NCI-H1417 treated with DMSO at 0.1 percent for 48 hours (cell line): ENCODE results near the gene PLCB1.
A peak's percentile ranks its signal among the peaks of the same experiment; 100 is the strongest.
"Not testable (repeated sequence)": the region's sequence is repeated elsewhere in the genome, so short reads cannot be mapped to it uniquely, and the experiment has no call there.

Experiments used
- DNase-seq: peaks from one replicate; lab custom pipeline; 2025; lab: John Stamatoyannopoulos, UW

Gene PLCB1

DNA sequence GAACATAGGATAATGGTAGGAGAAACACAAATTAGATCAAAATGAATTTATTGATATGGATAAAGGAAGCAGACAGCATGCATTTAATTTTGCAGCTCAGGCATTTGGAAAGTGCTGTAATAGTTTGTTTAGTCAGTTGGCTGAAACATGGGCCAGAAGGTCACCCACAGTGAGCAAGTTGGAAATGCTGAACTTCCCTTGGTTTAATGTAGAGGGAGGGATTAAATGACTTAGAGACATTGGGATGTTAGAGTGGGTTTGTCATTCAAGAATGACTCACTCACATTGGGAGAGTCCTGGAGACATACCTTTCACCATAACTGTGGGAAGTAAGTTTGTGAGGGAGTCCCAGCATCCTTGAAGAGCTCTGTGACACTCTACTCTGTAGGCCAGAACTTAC, 705.3 kb downstream of the PLCB1 start:
- no peak for DNase-seq

DNA sequence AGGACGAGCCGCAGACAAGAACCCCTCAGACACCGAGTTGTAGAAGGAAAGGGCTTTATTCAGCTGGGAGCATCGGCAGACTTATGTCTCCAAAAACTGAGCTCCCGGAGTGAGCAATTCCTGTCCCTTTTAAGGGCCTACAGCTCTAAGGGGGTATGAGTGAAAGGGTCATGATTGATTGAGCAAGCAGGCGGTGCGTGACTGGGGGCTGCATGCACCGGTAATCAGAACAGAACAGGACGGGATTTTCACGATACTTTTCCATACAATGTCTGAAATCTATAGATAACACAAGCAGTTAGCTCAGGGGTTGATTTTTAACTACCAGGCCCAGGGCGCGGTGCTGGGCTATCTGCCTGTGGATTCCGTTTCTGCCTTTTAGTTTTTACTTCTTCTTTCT, 710.5 kb downstream of the PLCB1 start:
- DNase-seq = no peak

DNA sequence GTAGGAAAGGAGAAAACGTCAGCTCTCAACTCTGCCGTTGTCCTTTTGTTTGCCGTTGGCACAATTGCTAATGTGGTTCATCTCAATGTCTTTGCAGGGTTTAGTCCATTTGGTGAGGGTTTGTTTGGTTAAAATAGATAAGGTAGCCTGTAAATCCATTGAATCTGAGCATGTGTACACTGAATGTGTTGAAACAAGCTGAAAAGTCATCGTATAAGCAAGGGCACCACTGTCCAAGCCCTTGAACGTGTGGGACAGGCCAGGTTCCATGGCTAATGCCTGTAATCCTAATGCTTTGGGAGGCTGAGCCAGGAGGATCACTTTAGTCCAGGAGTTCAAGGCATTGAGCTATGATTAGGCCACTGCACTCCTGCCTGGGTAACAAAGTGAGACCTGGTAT, 712.1 kb downstream of the PLCB1 start:
- DNase-seq = no peak

DNA sequence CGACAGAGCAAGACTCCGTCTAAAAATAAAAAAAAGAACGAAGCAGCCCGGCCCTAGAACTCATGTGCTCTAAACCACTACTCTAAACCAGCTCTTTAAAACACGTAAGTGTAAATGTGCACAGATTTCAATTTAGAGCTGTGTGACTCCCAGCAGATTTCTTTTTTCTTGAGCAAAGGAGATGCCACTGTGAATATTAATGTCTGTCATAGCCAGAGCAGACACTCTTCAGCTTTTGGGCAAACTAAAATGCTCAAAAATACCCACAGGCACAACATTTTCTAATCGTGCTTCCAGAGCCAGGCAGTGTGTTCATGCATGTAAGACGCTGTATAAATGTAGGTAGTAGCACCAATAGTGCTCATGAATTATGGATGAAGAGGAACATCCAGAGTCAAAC, 717.9 kb downstream of the PLCB1 start:
- DNase-seq = no peak

DNA sequence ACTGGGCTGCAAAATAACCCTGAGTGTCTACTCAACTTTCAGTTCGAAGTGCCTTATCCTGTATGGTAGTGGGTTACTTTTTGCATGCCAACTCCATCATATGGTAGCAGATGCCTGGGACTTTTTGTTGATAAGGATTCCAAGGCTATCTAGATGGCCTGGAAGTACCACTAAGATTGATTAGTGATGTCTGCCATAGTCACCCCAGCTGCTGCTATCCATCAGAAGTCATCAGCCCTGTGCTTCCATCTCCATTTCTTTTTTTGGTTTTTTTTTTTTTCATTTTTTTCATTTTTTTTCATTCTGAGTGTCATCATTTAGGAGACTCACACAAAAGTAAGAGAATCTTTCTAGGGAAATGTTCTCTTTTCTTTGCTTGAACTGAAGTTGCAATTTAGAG, 719.4 kb downstream of the PLCB1 start:
- DNase-seq = no peak

DNA sequence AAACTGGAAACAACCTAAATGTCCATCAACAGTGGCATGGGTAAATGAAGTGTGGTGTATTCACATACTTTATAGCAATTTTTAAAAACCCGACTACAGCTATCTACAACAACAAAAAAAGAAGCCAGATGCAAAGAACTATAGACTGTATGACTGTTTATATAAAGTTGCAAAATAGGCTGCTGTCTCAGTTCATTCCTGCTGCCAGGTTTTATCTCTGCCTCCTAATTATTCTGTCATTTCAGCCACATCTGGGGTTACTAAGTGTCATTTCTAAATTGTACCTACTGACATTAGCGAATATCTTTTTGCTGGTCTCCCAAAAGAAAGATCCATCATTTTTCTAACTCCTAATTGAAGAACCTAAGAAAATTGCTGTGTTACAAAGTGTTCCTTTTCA, 719.9 kb downstream of the PLCB1 start:
- DNase-seq = not testable (repeated sequence)

DNA sequence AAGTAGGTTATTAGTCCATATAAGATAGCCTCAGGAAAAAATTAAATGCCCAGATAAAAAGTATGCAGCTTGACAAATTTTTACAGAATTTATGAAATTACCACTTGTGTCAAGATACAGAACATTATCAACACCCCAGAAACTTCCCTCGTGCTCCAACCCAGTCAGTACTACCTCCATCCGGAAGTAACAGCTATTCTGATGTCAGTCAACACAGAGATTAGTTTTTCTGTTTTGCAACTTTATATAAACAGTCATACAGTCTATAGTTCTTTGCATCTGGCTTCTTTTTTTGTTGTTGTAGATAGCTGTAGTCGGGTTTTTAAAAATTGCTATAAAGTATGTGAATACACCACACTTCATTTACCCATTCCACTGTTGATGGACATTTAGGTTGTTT, 721.1 kb downstream of the PLCB1 start:
- not testable (repeated sequence) for DNase-seq

DNA sequence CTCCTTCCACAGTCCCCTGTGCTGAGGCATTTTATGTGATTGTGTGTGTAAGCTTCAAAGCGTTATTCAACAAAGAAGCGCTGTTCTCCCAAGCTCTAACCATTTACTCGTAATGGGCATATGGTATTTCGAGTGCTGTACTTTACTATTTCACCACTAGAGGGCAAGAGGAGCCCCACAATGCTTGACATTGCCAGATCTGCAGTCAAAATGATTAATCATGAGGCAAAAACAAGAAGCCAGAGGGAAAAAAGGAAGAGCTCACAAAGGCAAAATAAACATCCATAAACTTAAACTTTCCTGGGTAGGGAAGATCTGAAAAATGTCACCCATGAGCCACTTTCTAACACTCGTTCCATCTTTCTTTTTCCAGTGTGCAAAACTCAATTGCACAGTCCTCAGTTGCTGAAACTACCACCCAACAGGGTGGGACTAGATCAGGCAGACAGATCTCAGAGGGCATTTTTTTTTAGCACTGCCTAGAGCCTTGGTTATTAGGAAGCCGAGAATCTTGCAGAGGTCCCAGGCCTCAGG, 721.8 kb downstream of the PLCB1 start:
- peak; percentile 53 for DNase-seq

DNA sequence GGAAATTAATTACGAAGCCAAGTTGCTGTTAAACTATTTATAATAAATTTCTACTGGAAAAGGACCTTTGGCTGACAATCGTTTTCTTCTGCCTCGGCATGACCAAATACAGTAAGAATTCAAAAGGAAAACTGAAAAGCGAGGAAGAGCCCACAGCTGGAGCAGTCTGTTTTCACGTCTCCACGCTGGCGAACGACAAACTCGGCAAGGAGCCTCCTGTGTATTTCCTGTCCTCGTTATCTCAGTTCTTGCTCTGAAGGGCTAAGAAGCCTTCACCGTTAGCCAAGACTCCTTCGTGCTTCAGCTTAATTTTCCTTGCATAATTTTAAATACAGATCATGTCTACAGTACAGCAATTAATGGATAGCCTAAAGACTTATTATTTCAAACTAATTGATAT, 722.5 kb downstream of the PLCB1 start:
- no peak for DNase-seq

DNA sequence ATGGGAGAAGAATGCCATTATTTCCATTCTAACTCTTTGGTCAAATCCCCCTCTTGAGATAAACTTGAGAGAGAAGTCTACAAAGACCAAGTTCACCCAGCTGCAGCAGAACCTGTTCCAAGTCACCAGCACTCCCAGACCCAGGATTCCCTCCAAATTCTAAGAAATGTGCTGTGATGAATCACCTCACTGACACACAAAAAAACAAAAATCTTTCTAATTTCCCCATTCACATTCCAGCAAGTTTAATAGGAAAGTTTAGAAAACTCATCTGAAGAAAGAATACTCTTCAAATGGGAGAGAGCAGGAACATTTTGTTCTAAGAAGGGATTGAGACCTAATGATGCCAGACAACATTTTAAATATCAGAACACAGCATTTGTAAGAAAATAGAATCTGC, 723.2 kb downstream of the PLCB1 start:
- DNase-seq = no peak

DNA sequence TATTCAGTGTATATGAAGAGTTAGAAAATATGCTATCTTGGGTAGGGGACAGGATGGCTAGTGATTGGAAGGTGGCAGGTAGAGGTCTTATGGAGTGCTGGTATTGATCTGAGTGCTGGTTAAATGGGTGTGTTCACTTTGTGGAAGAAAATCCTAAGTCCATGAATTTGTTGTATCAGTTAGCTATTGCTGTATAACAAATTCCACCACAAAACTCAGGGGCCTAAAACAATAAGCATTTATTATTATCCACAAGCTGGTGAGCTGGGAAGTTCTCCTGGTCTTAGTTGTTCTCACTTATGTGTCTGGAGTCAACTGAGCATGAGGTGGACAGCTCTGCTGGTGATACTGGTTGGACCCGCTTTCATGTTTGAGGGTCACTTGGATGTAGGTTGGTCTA, 724.6 kb downstream of the PLCB1 start:
- DNase-seq = no peak

DNA sequence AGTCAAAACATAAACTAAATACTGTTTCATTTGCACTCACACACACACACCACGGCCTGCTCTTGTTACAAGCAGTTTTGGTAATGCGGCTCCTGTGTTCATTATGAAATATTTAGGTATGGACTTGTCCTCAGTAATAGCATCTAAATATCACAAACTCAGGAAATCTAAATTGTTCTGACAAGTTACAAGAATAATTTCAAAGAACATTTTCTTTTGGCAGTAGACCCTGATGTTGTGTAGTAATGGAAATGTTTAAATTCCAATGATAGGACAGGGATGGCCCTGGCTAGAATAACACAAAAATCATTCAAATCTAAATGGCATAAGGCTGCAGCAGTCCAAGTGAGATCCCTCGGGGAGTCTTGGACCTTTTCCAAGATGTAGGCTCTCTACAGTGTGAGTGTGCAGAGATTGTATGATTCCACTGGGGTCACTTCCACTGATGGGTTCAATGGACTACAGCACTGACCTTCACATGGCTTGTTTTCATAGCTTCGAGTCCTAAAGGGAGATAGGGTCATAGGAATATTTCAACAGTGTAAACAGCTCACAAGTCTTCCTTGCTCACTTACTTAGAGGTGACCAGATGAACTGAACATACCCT, 726.2 kb downstream of the PLCB1 start:
- DNase-seq = no peak

DNA sequence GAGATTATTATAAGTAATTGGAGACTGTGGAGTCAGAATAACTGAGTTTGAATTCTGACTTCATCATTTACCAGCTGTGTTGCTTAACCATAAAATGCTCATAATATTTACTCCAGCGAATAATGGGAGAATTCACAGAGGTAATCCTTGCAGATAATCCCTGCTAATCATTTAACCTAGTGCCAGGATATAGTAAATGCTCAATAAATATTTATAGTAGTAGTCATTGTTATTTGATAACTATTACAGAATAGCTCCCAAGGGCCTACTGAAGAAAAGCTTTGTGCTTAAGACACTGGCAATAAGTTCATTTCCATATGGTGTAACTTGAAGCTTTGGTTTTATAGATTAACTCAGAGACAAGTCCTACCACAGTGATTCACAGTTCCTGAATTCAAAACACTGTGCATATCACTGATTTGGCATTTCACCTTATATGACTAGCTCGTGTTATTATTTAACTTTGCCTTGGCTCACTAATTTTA, 728.0 kb downstream of the PLCB1 start:
- no peak for DNase-seq

DNA sequence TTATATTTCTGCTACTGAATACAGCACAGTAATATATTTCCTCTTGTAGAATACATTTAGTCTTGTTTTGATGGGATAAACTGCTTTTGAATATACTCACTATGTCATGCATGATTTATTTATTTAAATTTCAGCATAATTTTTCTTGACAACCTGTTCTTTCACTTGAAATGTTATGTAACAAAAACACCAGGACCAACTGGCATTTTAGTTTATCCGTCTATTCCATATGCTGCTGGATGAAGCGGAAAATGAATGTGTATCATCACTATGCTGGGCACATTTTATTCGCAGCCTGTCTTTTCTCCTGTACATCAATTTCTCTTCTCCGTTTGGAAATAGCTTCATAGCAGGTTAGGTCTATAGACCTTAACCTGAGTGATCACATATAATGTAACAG, 730.0 kb downstream of the PLCB1 start:
- DNase-seq = no peak

DNA sequence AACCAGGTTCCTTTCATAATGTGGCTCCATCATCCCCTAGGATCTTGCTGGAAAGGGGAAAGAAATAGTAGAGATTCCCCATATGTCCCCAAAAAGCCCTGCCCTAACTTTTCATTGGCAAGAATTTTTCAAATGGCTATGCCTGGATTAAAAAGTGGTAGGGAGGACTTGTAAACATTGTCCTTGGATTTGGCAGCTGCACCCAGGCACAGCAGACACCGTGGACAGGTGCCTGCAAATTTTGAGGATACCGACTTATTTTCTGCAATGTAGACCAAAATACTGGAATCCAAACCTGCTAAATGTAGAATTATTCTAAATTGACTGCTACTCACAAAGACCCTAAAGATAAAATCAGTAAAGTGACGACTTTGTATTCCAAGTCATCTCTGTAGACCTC, 733.6 kb downstream of the PLCB1 start:
- DNase-seq = no peak

DNA sequence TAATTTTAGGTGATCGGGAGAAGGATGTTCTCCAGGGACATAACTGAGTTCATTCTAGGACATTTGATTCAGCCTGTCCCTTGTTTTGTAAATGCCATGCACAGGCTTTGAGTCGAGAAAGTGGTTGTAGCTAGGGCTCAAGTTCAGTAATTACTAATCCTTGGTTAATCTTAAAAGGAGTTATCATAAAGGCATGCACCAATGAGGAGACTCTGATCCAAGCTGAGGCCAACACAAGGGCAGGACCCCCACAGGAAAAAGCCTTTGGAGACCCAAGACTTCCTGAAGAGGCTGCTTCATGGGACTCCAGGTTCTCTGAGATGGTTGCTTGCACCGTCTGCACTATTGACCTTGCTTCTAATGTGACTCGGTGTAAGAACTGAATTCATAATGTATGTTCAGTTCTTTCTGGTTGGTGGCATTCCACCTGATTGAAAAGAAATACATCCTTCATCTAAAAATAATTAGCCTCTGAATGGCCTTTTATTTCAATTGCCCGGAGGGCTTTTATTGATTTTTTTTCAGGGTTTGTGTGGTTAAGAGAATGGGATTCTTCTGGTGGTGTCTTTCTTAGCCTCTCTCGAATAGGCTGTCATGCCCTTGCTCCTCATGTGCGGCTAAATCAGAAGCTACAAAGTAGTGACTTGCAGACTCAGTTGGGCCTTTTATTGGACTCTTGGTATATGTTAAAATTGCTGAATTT, 735.1 kb downstream of the PLCB1 start:
- DNase-seq = no peak

DNA sequence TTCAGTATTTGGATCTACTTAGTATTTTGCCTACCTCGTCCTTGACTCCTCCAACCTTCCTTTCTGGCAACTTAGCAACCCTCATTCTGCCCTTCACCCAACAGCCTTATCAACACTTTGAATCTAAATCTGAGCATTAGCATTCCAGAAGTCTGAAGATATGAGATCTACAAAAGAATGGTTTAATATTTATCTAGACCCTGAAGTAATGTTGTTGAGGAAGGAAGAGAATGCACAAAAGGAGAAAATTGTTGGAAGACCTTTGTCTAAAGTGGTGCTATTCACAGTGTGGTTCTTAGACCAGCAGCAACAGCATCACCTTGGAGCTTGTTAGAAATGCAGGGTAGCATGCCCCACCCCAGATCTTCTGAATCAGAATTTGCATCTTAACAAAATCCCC, 738.6 kb downstream of the PLCB1 start:
- no peak for DNase-seq

DNA sequence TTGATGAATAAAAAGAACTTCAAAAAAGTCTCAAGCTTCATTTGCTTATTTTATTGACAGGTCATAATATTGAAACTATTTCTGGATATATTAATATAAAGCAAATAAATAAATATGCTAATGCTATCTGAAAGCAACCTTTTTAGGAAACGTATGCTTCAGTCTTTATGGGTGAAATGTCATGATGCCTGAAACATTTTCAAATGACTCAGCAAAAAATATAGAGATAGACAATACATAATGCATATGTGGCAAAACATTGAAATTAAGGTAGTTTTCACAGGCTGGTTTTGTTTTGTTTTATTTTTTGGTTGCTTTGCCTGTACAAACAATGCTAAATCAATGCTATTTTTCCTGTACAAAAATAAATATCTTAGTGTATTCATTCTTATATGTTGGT, 742.4 kb downstream of the PLCB1 start:
- no peak for DNase-seq

DNA sequence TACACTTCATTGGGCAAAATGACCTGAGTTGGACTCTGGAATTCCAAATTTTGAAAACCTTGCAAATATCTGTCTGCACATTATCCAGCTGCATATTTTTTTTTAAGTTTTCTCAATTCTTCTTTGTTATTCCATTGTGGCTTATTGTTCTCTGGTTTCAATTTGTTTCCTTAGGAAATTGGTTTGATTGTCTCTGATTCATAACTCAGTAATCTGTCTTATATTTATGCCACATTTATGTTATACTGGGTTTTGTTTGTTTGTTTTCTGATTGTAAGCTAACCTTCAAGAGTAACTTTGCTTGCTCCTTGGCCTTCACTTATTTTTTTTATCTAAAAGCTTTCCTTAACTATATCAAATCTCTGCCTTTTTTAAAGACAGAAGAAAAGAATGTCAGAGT, 743.5 kb downstream of the PLCB1 start:
- no peak for DNase-seq

DNA sequence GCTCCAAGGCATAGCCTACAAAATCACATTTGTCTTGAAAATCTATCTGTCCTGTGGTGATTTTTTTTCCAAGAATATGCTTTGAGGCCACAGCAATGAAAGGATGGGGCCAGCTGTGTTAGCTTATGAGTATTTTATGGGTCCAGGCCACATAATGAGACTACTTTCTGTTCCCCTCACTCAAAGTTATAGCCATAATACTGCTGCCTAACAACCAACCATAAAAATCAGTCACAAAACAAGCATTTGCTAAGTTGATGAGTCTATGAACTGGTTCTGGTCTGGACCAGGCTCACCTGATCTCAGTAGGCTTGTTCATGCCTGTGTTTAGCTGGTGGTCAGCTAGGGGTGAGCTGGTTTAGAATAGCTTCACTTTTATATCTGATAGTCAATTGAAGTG, 744.3 kb downstream of the PLCB1 start:
- no peak for DNase-seq

DNA sequence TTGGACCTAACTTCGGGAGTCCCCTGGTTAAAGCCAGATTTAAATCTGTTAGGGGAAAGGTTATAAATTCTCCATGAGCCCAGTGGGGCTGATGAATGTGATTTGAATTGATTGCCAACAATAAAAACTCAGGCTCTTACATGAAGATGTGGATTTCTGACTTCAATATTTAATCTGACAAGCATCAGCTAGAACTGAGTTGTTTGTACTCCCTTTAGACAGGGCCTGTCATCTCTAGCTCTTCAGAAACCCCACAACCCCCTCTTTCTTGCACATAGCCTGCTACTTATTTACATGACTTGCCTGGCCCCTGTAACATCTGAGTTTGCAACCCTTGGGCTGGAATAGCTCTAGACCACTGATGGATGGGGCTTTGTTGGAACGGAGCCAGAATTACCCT, 745.2 kb downstream of the PLCB1 start:
- no peak for DNase-seq

DNA sequence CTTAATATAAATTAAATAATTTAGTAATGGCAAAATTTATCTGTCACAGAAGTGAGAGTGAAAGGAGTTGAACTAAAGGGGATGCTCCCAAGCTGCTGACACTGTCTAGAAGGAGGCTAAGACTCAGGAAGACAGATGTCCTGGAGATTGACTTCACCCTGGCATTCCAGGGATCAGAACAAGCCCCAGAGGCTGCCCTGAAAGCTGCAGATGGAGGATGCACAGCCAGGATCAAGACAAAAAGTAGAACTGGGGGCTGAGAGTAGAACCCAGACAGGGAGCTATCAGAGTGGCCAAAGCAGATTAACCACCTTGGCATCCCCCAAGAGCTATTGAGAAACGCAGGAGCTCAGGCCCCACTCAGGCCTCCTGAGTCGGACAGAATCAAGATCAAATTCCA, 747.6 kb downstream of the PLCB1 start:
- DNase-seq = no peak

DNA sequence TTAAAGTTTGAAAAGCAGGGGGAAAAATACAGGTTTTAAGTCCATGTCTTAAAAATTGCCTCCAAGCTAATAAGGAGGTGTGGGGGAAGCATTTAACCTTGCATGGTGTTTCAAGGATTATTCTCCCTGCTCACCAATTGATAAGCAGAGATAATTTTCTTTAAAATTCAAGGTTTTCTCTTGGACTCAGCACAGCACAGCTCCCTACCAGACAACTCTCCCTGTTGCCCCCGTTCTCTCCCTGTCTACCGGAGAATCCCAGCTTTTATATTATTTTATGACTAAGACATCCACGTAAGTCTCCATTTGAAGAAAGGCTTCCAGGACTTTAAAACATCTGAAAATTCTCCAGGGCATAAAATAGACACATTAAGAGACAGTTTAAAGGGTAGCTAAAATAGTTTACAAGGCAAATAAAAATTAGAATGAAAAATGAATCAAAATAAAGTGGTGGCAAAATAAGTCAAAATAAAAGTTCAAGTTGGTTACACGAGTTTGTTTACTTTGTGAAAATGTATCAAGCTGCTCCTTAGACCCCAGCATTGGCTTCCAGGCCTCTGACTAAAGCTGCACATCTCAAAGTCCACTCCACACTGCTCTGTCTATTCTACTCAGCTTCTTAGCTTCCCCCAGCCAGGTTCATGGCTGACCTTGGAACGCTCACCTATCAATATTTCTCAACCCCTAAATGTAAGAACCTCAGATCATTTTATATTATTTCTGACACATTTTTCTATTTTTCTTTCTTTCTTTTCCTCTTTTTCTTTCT, 748.2 kb downstream of the PLCB1 start:
- DNase-seq = no peak
